Measurements from ENCODE around the gene ADAM8. TPM values are rescaled to one million over a fixed set of nuclear protein-coding genes. Genes with fewer than 3 reads are reported as not detected.

The ADAM8 gene
- polyA plus RNA-seq, 1 donor from 2014 or later, result 70.9 TPM

GRCh38 chr10:133247681-133248333, 28.9 kb downstream of the ADAM8 start:
- H3K4me3 Mint-ChIP-seq, result no peak overlapping the region
- H3K36me3 Mint-ChIP-seq, result no peaks in the 10 kb centered on the region
- H3K9me3 Mint-ChIP-seq, result no peaks in the 10 kb centered on the region
- H3K27ac Mint-ChIP-seq, result no peak overlapping the region
- peaks cover 10% of the 10 kb centered on the region for H3K27me3 Mint-ChIP-seq
- peaks cover 0 to 3% (median 3%) of the 10 kb centered on the region in 3 donors for H3K4me1 Mint-ChIP-seq

- no peak overlapping the region for H3K4me3 Mint-ChIP-seq
- H3K27ac Mint-ChIP-seq, result no peak overlapping the region
- peaks cover 6 to 10% (median 8%) of the 10 kb centered on the region in 3 donors for H3K4me1 Mint-ChIP-seq
- H3K36me3 Mint-ChIP-seq, result no peaks in the 10 kb centered on the region
- H3K27me3 Mint-ChIP-seq, result peaks cover 10% of the 10 kb centered on the region
- no peaks in the 10 kb centered on the region for H3K9me3 Mint-ChIP-seq
Measured at GRCh38 chr10:133246236-133246626, 30.4 kb downstream of the ADAM8 start.

GRCh38 chr10:133245439-133246235, 31.0 kb downstream of the ADAM8 start:
- Mint-ChIP-seq H3K9me3 (no peaks in the 10 kb centered on the region), H3K27me3 (peaks cover 10% of the 10 kb centered on the region), H3K4me1 (peaks cover 10 to 14% (median 12%) of the 10 kb centered on the region in 3 donors), H3K36me3 (no peaks in the 10 kb centered on the region), H3K27ac (no peak overlapping the region), H3K4me3 (no peak overlapping the region)

GRCh38 chr10:133243593-133243992, 33.1 kb downstream of the ADAM8 start:
- Mint-ChIP-seq H3K9me3 (no peaks in the 10 kb centered on the region), H3K4me3 (no peak overlapping the region), H3K36me3 (no peaks in the 10 kb centered on the region), H3K4me1 (peaks cover 12 to 18% (median 15%) of the 10 kb centered on the region in 3 donors), H3K27me3 (peaks cover 14% of the 10 kb centered on the region), H3K27ac (no peak overlapping the region)

GRCh38 chr10:133242611-133243356, 33.9 kb downstream of the ADAM8 start:
- no peaks in the 10 kb centered on the region for H3K9me3 Mint-ChIP-seq
- H3K4me1 Mint-ChIP-seq, result peaks cover 12 to 19% (median 17%) of the 10 kb centered on the region in 3 donors
- peak overlapping the region in 3 of 4 donors; percentile 14 to 63 (median 22) for H3K4me3 Mint-ChIP-seq
- no peaks in the 10 kb centered on the region for H3K36me3 Mint-ChIP-seq
- peaks cover 16% of the 10 kb centered on the region for H3K27me3 Mint-ChIP-seq
- H3K27ac Mint-ChIP-seq, result peak overlapping the region in 2 of 3 donors; percentile 62 to 78

- Mint-ChIP-seq H3K4me1 (peaks cover 9 to 19% (median 17%) of the 10 kb centered on the region in 3 donors), H3K9me3 (no peaks in the 10 kb centered on the region), H3K27me3 (peaks cover 16% of the 10 kb centered on the region), H3K36me3 (no peaks in the 10 kb centered on the region), H3K27ac (peak overlapping the region in 2 of 3 donors; percentile 31 to 72), H3K4me3 (peak overlapping the region; percentile 84 to 93 (median 90))
Measured at GRCh38 chr10:133241501-133242205, 35.0 kb downstream of the ADAM8 start.

- peak overlapping the region in 1 of 4 donors; percentile 23 for H3K4me3 Mint-ChIP-seq
- H3K36me3 Mint-ChIP-seq, result no peaks in the 10 kb centered on the region
- H3K4me1 Mint-ChIP-seq, result peaks cover 9 to 21% (median 17%) of the 10 kb centered on the region in 3 donors
- H3K27ac Mint-ChIP-seq, result no peak overlapping the region
- no peaks in the 10 kb centered on the region for H3K9me3 Mint-ChIP-seq
- H3K27me3 Mint-ChIP-seq, result peaks cover 14% of the 10 kb centered on the region
Measured at GRCh38 chr10:133239990-133240389, 36.7 kb downstream of the ADAM8 start.

GRCh38 chr10:133238466-133238804, 38.2 kb downstream of the ADAM8 start:
- H3K36me3 Mint-ChIP-seq, result no peaks in the 10 kb centered on the region

GRCh38 chr10:133237588-133238465, 38.8 kb downstream of the ADAM8 start, which contains the start of gene VENTX:
VENTX (plus strand) TSS chr10:133237855; CDS start chr10:133237915, 60 bp downstream.
- Mint-ChIP-seq H3K4me1 (peaks cover 9 to 21% (median 17%) of the 10 kb centered on the region in 3 donors), H3K36me3 (no peaks in the 10 kb centered on the region), H3K4me3 (peak within 1 kb of the TSS in 3 of 4 donors; percentile 23 to 78 (median 66)), H3K27me3 (peaks cover 17% of the 10 kb centered on the region), H3K27ac (peak within 1 kb of the TSS in 1 of 3 donors; percentile 84), H3K9me3 (no peaks in the 10 kb centered on the region)

More at GRCh38 chr10:133238466-133238804, 38.2 kb downstream of the ADAM8 start:
- no peaks in the 10 kb centered on the region for H3K9me3 Mint-ChIP-seq
- peaks cover 9 to 23% (median 17%) of the 10 kb centered on the region in 3 donors for H3K4me1 Mint-ChIP-seq
- H3K27ac Mint-ChIP-seq, result peak overlapping the region in 1 of 3 donors; percentile 84
- H3K4me3 Mint-ChIP-seq, result peak overlapping the region in 1 of 4 donors; percentile 66
- peaks cover 17% of the 10 kb centered on the region for H3K27me3 Mint-ChIP-seq

- no peaks in the 10 kb centered on the region for H3K9me3 Mint-ChIP-seq
- H3K27ac Mint-ChIP-seq, result no peak overlapping the region
- H3K4me3 Mint-ChIP-seq, result peak overlapping the region in 2 of 4 donors; percentile 23 to 78
- H3K36me3 Mint-ChIP-seq, result no peaks in the 10 kb centered on the region
- peaks cover 9 to 21% (median 17%) of the 10 kb centered on the region in 3 donors for H3K4me1 Mint-ChIP-seq
- H3K27me3 Mint-ChIP-seq, result peaks cover 17% of the 10 kb centered on the region
Measured at GRCh38 chr10:133237241-133237587, 39.5 kb downstream of the ADAM8 start.

- Mint-ChIP-seq H3K36me3 (no peaks in the 10 kb centered on the region), H3K27ac (no peak overlapping the region), H3K9me3 (no peaks in the 10 kb centered on the region), H3K27me3 (peaks cover 22% of the 10 kb centered on the region), H3K4me3 (no peak overlapping the region), H3K4me1 (peaks cover 6 to 17% (median 15%) of the 10 kb centered on the region in 3 donors)
Measured at GRCh38 chr10:133236401-133237240, 40.0 kb downstream of the ADAM8 start.

- Mint-ChIP-seq H3K27me3 (peaks cover 25% of the 10 kb centered on the region), H3K27ac (no peak overlapping the region), H3K4me3 (peak overlapping the region; percentile 48 to 89 (median 68)), H3K9me3 (no peaks in the 10 kb centered on the region), H3K36me3 (no peaks in the 10 kb centered on the region), H3K4me1 (peaks cover 4 to 14% (median 11%) of the 10 kb centered on the region in 3 donors)
Measured at GRCh38 chr10:133235932-133236331, 40.7 kb downstream of the ADAM8 start.

Data from IgD-negative memory B cell (primary cell).